H1 (cell line): ENCODE measurements around the gene CCDC152. TPM values are rescaled to one million over a fixed set of nuclear protein-coding genes. Genes with fewer than 3 reads are reported as not detected.

ENCODE experiments used
- CTCF ChIA-PET: fragments of 300-600 bp; sonication (Branson Sonifier 250); formaldehyde crosslinking; loops from one replicate; lab custom pipeline; 2021; ENCODE audit not compliant: partially characterized antibody; lab: Charles Lee
- POLR2A ChIA-PET: fragments of 300-600 bp; sonication (Branson Sonifier 250); formaldehyde crosslinking; loops from one replicate; lab custom pipeline; 2021; ENCODE audit warnings: inconsistent platforms; ENCODE audit not compliant: partially characterized antibody; lab: Charles Lee
- DNase-seq, 2 experiments: peaks; one replicate each; pipeline versions ENCODE4 v3.0.0 to v3.0.0-alpha.2; 2010 to 2022; ENCODE audit warnings: low spot score in 2 of 2, low read depth in 1 of 2, mixed read lengths in 1 of 2
- FAIRE-seq: peaks from 2 replicates; lab custom pipeline; 2011; peaks lifted over from hg19 to GRCh38; lab: Jason Lieb, UNC
- H2AFZ ChIP-seq: 2 replicates; pipeline ENCODE4 v1.8.1; 2012; ENCODE audit warnings: low read length, inconsistent platforms
- H2AK5ac ChIP-seq: 2 replicates; pipeline ENCODE4 v1.6.1; 2013; ENCODE audit warnings: low read depth, low read length
- H2BK120ac ChIP-seq: replicated peaks from 2 replicates; pipeline ENCODE3; 2013; ENCODE audit warnings: low read depth, low read length, inconsistent platforms
- H2BK12ac ChIP-seq: 2 replicates; pipeline ENCODE4 v1.6.1; 2013; ENCODE audit warnings: low read depth, low read length
- H2BK15ac ChIP-seq: 2 replicates; pipeline ENCODE4 v1.6.1; 2013; ENCODE audit warnings: low read length
- H2BK20ac ChIP-seq: 2 replicates; pipeline ENCODE4 v1.6.1; 2013; ENCODE audit warnings: low read length
- H2BK5ac ChIP-seq: 2 replicates; pipeline ENCODE4 v1.6.1; 2013; ENCODE audit warnings: low read depth, low read length
- H3K14ac ChIP-seq: 2 replicates; pipeline ENCODE4 v1.6.1; 2013; ENCODE audit warnings: inconsistent platforms; ENCODE audit not compliant: insufficient read length
- H3K18ac ChIP-seq: 2 replicates; pipeline ENCODE4 v1.6.1; 2013; ENCODE audit warnings: low read length; ENCODE audit errors: extremely low read depth
- H3K23ac ChIP-seq: 2 replicates; pipeline ENCODE4 v1.6.1; 2013; ENCODE audit warnings: inconsistent platforms; ENCODE audit not compliant: insufficient read length
- H3K23me2 ChIP-seq: 2 replicates; pipeline ENCODE4 v1.6.1; 2013; ENCODE audit warnings: low read depth, low read length
- H3K27ac ChIP-seq: 2 replicates; pipeline ENCODE4 v1.6.1; 2011; ENCODE audit warnings: low read depth, low read length, inconsistent platforms
- H3K27me3 ChIP-seq, 4 experiments: replicated peaks in 1 of 4; 1 replicate in 1 of 4; 2 replicates in 3 of 4; pipeline versions ENCODE4 v1.6.1 to v1.8.1; 2011 to 2013; ENCODE audit warnings: low read length in 3 of 4, mild to moderate bottlenecking in 3 of 4, inconsistent platforms in 2 of 4, mixed read lengths in 2 of 4, moderate library complexity in 1 of 4; ENCODE audit not compliant: control insufficient read depth in 3 of 4, insufficient read depth in 3 of 4; ENCODE audit errors: extremely low read depth in 1 of 4
- H3K36me3 ChIP-seq, 4 experiments: 2 replicates each; pipeline versions ENCODE4 v1.6.1 to v1.8.1; 2011 to 2013; ENCODE audit warnings: mild to moderate bottlenecking in 4 of 4, low read length in 3 of 4, moderate library complexity in 2 of 4, control low read depth in 1 of 4, inconsistent platforms in 1 of 4; ENCODE audit not compliant: insufficient read depth in 4 of 4, control insufficient read depth in 2 of 4
- H3K4ac ChIP-seq: replicated peaks from 2 replicates; pipeline ENCODE3; 2013; ENCODE audit warnings: low read length, low read depth, mixed read lengths, inconsistent platforms; ENCODE audit not compliant: insufficient read length
- H3K4me1 ChIP-seq, 4 experiments: replicated peaks in 1 of 4; 1 replicate in 1 of 4; 2 replicates in 3 of 4; pipeline versions ENCODE4 v1.6.1 to v1.8.1; 2011 to 2013; ENCODE audit warnings: low read length in 3 of 4, inconsistent platforms in 2 of 4, mixed read lengths in 1 of 4; ENCODE audit not compliant: insufficient read depth in 4 of 4, control insufficient read depth in 3 of 4
- H3K4me2 ChIP-seq, 2 experiments: 2 replicates each; pipeline versions ENCODE4 v1.6.1 to v1.8.1; 2011 to 2013; ENCODE audit warnings: low read depth in 2 of 2, low read length in 2 of 2, control low read depth in 1 of 2, inconsistent platforms in 1 of 2, mild to moderate bottlenecking in 1 of 2; ENCODE audit not compliant: insufficient read depth in 1 of 2
- H3K4me3 ChIP-seq, 4 experiments: fragments of 200-600, 300-600 bp in 1 of 4; sonication (generic), shearing (Covaris generic), sonication (Bioruptor Twin) in 1 of 4; 2 replicates each; pipeline versions ENCODE4 v1.5.1 to v1.8.1; 2011 to 2016; ENCODE audit warnings: low read length in 4 of 4, low read depth in 3 of 4, control low read depth in 2 of 4, inconsistent platforms in 2 of 4, mild to moderate bottlenecking in 2 of 4, mixed read lengths in 1 of 4, moderate library complexity in 1 of 4; ENCODE audit not compliant: insufficient read depth in 2 of 4; ENCODE audit errors: extremely low read depth in 1 of 4
- H3K56ac ChIP-seq: replicated peaks from 2 replicates; pipeline ENCODE3; 2013; ENCODE audit warnings: low read depth, mild to moderate bottlenecking, mixed read lengths, low read length, inconsistent platforms; ENCODE audit not compliant: insufficient read length
- H3K79me1 ChIP-seq: 2 replicates; pipeline ENCODE4 v1.6.1; 2013; ENCODE audit warnings: low read depth, low read length, control low read depth
- H3K79me2 ChIP-seq, 2 experiments: 2 replicates each; pipeline versions ENCODE4 v1.6.1 to v1.8.1; 2012 to 2013; ENCODE audit warnings: low read length in 2 of 2, mild to moderate bottlenecking in 2 of 2, inconsistent platforms in 1 of 2; ENCODE audit not compliant: insufficient read depth in 2 of 2, control insufficient read depth in 1 of 2
- H3K9ac ChIP-seq, 4 experiments: replicated peaks in 1 of 4; 1 replicate in 1 of 4; 2 replicates in 3 of 4; pipeline versions ENCODE4 v1.6.1 to v1.8.1; 2011 to 2013; ENCODE audit warnings: low read depth in 3 of 4, low read length in 3 of 4, control low read depth in 2 of 4, mild to moderate bottlenecking in 2 of 4, moderate library complexity in 2 of 4, inconsistent platforms in 1 of 4; ENCODE audit errors: extremely low read depth in 1 of 4
- H3K9me3 ChIP-seq, 2 experiments: 2 replicates each; pipeline versions ENCODE4 v1.6.1 to v1.8.1; 2012 to 2013; ENCODE audit warnings: mild to moderate bottlenecking in 2 of 2, moderate library complexity in 2 of 2, control low read depth in 1 of 2, inconsistent platforms in 1 of 2, low read depth in 1 of 2, low read length in 1 of 2, mixed read lengths in 1 of 2; ENCODE audit not compliant: insufficient read depth in 2 of 2
- H4K20me1 ChIP-seq, 2 experiments: replicated peaks in 1 of 2; 2 replicates each; pipeline versions ENCODE3 to v1.8.1; 2011 to 2013; ENCODE audit warnings: inconsistent platforms in 2 of 2, low read length in 2 of 2, mild to moderate bottlenecking in 1 of 2; ENCODE audit not compliant: insufficient read depth in 2 of 2, control insufficient read depth in 1 of 2
- H4K5ac ChIP-seq: 2 replicates; pipeline ENCODE4 v1.6.1; 2013; ENCODE audit warnings: low read length, low read depth, mixed read lengths, inconsistent platforms; ENCODE audit not compliant: insufficient read length
- H4K8ac ChIP-seq: 2 replicates; pipeline ENCODE4 v1.8.0; 2013; ENCODE audit warnings: mild to moderate bottlenecking, moderate library complexity, low read length, inconsistent platforms; ENCODE audit not compliant: insufficient read depth; ENCODE audit errors: extremely low read depth
- H4K91ac ChIP-seq: replicated peaks from 2 replicates; pipeline ENCODE3; 2013; ENCODE audit warnings: low read length, mixed read lengths, inconsistent platforms; ENCODE audit not compliant: insufficient read length
- CTBP2 ChIP-seq: IDR thresholded peaks from 2 replicates; pipeline ENCODE4 v1.7.0; 2011; ENCODE audit warnings: borderline replicate concordance, mild to moderate bottlenecking, moderate library complexity, mixed read lengths, low read length; ENCODE audit not compliant: insufficient read depth, insufficient read length
- JUND ChIP-seq: IDR thresholded peaks from 2 replicates; pipeline ENCODE4 v1.6.1; 2011; ENCODE audit warnings: mild to moderate bottlenecking, improper control_type of control experiment, low read length
- NRF1 ChIP-seq: IDR thresholded peaks from 2 replicates; pipeline ENCODE4 v1.6.1; 2011; ENCODE audit warnings: mild to moderate bottlenecking, low read depth, low read length, improper control_type of control experiment
- RBBP5 ChIP-seq: IDR thresholded peaks from 2 replicates; pipeline ENCODE4 v1.7.1; 2012; ENCODE audit warnings: low read depth, mild to moderate bottlenecking, inconsistent platforms, low read length, moderate library complexity, borderline replicate concordance
- SIX5 ChIP-seq: IDR thresholded peaks from 2 replicates; pipeline ENCODE4 v1.6.1; 2011; ENCODE audit warnings: mild to moderate bottlenecking, low read depth, low read length
- WGBS, 2 experiments: shearing (Covaris generic) in 1 of 2; methylation state at CpG; one replicate each; pipeline versions ENCODE4 v1.1.6 to v1.1.7; 2013 to 2015; ENCODE audit warnings: low lambda C conversion rate in 2 of 2, mixed read lengths in 2 of 2, inconsistent platforms in 1 of 2, low coverage in 1 of 2, missing lambda C conversion rate in 1 of 2; ENCODE audit not compliant: insufficient replicate concordance in 2 of 2, insufficient coverage in 1 of 2, insufficient read length in 1 of 2; ENCODE audit errors: extremely low coverage in 1 of 2, missing lambda C conversion rate in 1 of 2; 5-methylcytosine and 5-hydroxymethylcytosine counted together
- polyA plus RNA-seq, 7 experiments: library from polyadenylated mRNA; depleted of rRNA in 3 of 7; stranded (reverse) in 5 of 7; unstranded in 2 of 7; fragments of >200 nt in 5 of 7; fragments of 200-250 nt in 2 of 7; gene quantifications; 1 replicate in 5 of 7; 2 replicates in 1 of 7; 4 replicates in 1 of 7; pipeline versions ENCODE4 v1.2.1 to v1.2.3, GENCODE V29; 2011 to 2013; ENCODE audit warnings: missing spikeins in 2 of 7, mixed read lengths in 2 of 7
- total RNA-seq: library from RNA; stranded (reverse); fragmentation: NEBNext Ultra II Directional; extraction: Animal tissue kit (Norgen Biotek cat#: 25700); gene quantifications from 2 replicates; pipeline ENCODE4 v1.2.1, GENCODE V29; 2021

The CCDC152 gene
- total and polyA plus RNA-seq, 2 of the 8 experiments (the other 6 are each of a cell fraction or from before 2014, with no cell fraction given), result 2.6 to 9.5 TPM

- Histone ChIP-seq H2BK5ac (no peak overlapping the region), H2BK15ac (no peak overlapping the region), H3K18ac (no peak overlapping the region), H3K4me3 (no peak overlapping the region), H3K23ac (no peak overlapping the region), H2BK12ac (no peak overlapping the region), H3K4me2 (no peak overlapping the region), H3K36me3 (peaks cover 0 to 26% (median 3%) of the 10 kb centered on the region in 4 experiments; a peak in 2 of 8 replicates), H3K79me2 (no peaks in the 10 kb centered on the region), H2AFZ (no peak overlapping the region), H3K56ac (no peak overlapping the region), H4K5ac (no peak overlapping the region), H3K14ac (no peak overlapping the region), H4K20me1 (no peaks in the 10 kb centered on the region), H3K27me3 (no peaks in the 10 kb centered on the region), H3K4me1 (no peaks in the 10 kb centered on the region), H2BK20ac (no peak overlapping the region), H3K23me2 (peaks cover 2% of the 10 kb centered on the region; the same call in 1 of the 2 replicates), H2AK5ac (no peak overlapping the region), H4K8ac (no peak overlapping the region), H3K4ac (no peak overlapping the region), H3K79me1 (no peaks in the 10 kb centered on the region), H4K91ac (no peak overlapping the region), H3K9me3 (no peaks in the 10 kb centered on the region), H3K27ac (no peak overlapping the region), H2BK120ac (no peak overlapping the region), H3K9ac (no peak overlapping the region)
- WGBS, 2 experiments, result 84% methylated on average over 8 of the region's 8 CpGs; no CpG with 5 or more reads in 1 of the 2 experiments
- CTCF ChIA-PET, result interaction anchor here (0.6 to 0.7 kb wide), 2 partner anchors 89 to 1291 kb away, joined by 3 read pairs; no protein-coding TSS in a partner anchor
- DNase-seq (no peak), FAIRE-seq (no peak)
- TF ChIP-seq JUND (no peak), NRF1 (no peak), RBBP5 (no peak), CTBP2 (no peak), SIX5 (no peak)
- POLR2A ChIA-PET, result no interaction called here
These were observed 44.2 kb downstream of the CCDC152 start for GRCh38 chr5:42800748-42801330.
